Thyroid gland (tissue), 4 donors: ENCODE measurements around the gene RETN.

ENCODE experiments used
- POLR2A ChIP-seq, 2 donors: fragments of 450-650 bp; IDR thresholded peaks; one replicate each; pipeline ENCODE4 v1.6.1; 2017; ENCODE audit warnings: antibody characterized with exemption in 2 of 2, mild to moderate bottlenecking in 2 of 2, moderate library complexity in 1 of 2
- TF ChIP-seq, protein P1 (sequence below), 6 experiments: fragments of 200-600 bp in 3 of 6; fragments of 450-650 bp in 3 of 6; sonication (generic) in 3 of 6; IDR thresholded peaks; one replicate each; pipeline ENCODE4 v1.5.1; 2016 to 2019; ENCODE audit warnings: antibody characterized with exemption in 6 of 6, mild to moderate bottlenecking in 2 of 6, inconsistent platforms in 1 of 6, moderate library complexity in 1 of 6

DNA sequence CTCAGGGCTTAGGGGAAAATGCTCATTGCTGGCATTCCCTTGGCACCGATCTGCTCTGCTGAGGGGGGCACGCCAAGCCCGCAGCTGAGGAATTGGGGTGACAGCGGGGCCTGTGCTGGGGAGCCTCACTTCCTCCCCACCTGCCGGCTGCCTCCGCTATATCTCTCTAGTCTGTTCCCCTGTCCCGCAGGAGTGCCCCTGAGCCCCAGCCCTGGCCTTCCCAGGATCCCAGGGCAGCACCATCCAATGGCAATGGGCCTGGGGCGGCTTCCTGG is 22.5 kb upstream of the RETN start:
- TF ChIP-seq POLR2A (IDR thresholded peaks at IDR 0.05), result no peak
- TF ChIP-seq, protein P1, sequence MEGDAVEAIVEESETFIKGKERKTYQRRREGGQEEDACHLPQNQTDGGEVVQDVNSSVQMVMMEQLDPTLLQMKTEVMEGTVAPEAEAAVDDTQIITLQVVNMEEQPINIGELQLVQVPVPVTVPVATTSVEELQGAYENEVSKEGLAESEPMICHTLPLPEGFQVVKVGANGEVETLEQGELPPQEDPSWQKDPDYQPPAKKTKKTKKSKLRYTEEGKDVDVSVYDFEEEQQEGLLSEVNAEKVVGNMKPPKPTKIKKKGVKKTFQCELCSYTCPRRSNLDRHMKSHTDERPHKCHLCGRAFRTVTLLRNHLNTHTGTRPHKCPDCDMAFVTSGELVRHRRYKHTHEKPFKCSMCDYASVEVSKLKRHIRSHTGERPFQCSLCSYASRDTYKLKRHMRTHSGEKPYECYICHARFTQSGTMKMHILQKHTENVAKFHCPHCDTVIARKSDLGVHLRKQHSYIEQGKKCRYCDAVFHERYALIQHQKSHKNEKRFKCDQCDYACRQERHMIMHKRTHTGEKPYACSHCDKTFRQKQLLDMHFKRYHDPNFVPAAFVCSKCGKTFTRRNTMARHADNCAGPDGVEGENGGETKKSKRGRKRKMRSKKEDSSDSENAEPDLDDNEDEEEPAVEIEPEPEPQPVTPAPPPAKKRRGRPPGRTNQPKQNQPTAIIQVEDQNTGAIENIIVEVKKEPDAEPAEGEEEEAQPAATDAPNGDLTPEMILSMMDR (IDR thresholded peaks at IDR 0.05), result no peak
